Measurements from ENCODE around the gene BOD1. TPM values are rescaled to one million over a fixed set of nuclear protein-coding genes. Genes with fewer than 3 reads are reported as not detected.

Gene BOD1
- total and polyA plus RNA-seq, 9 donors = 45.8 to 76.1 (median 61.7) TPM

- no peak overlapping the region for H3K4me3 ChIP-seq
- no peak for DNase-seq
- TF ChIP-seq EP300 (IDR thresholded peaks at IDR 0.05) (no peak), POLR2A (IDR thresholded peaks at IDR 0.05) (no peak)
- TF ChIP-seq, protein P1, sequence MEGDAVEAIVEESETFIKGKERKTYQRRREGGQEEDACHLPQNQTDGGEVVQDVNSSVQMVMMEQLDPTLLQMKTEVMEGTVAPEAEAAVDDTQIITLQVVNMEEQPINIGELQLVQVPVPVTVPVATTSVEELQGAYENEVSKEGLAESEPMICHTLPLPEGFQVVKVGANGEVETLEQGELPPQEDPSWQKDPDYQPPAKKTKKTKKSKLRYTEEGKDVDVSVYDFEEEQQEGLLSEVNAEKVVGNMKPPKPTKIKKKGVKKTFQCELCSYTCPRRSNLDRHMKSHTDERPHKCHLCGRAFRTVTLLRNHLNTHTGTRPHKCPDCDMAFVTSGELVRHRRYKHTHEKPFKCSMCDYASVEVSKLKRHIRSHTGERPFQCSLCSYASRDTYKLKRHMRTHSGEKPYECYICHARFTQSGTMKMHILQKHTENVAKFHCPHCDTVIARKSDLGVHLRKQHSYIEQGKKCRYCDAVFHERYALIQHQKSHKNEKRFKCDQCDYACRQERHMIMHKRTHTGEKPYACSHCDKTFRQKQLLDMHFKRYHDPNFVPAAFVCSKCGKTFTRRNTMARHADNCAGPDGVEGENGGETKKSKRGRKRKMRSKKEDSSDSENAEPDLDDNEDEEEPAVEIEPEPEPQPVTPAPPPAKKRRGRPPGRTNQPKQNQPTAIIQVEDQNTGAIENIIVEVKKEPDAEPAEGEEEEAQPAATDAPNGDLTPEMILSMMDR (IDR thresholded peaks at IDR 0.05) = no peak
- H3K27me3 ChIP-seq = no peaks in the 10 kb centered on the region
- WGBS, 3 donors = 92 to 93% (median 92%) methylated on average over 11 of the region's 11 CpGs
- H3K27ac ChIP-seq = no peak overlapping the region
- intact Hi-C loops (cut with DNase I) = no loop called here
- no peaks in the 10 kb centered on the region for H3K9me3 ChIP-seq
- H3K4me1 ChIP-seq (ENCODE audit: insufficient read depth) = no peaks in the 10 kb centered on the region
- no peaks in the 10 kb centered on the region for H3K36me3 ChIP-seq
Measured at GRCh38 chr5:173642895-173643481, 26.5 kb upstream of the BOD1 start.

DNA sequence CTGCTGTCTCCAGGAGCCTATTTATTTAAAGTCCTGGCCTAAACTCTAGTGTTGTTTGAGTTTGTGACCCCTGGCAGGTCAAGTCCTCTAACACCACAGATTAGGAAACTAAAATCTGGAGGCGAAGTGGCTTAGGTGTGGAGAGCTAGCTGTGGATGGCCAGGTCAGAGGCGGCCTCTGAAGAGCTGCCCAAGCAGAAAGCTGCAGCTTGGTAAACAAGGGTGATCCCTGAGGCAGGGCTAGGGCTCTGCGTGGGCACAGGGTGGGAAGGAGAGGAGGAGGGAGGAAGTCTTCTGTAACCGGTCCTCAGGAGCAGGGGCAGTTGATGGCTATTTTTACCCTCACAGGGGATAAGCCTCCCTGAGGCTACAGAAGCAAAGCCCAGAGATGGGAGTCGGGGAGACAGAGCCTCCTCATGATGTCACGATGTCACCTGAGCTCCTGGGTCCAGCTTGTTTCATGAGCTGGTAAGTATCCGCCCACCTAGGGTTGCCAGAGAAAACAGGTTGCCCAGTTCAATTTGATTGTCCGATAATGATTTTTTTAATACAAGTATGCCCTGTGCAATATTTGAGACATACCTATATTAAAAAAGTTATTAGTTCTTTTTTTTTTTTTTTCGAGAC, 25.9 kb upstream of the BOD1 start:
- DNase-seq = no peak
- H3K9me3 ChIP-seq = no peaks in the 10 kb centered on the region
- H3K27ac ChIP-seq = no peak overlapping the region
- intact Hi-C loops (cut with DNase I) = no loop called here
- no peaks in the 10 kb centered on the region for H3K4me1 ChIP-seq (ENCODE audit: insufficient read depth)
- TF ChIP-seq, protein P1 (IDR thresholded peaks at IDR 0.05) = no peak
- no peak for TF ChIP-seq POLR2A (IDR thresholded peaks at IDR 0.05)
- TF ChIP-seq EP300 (IDR thresholded peaks at IDR 0.05) = no peak
- no peak overlapping the region for H3K4me3 ChIP-seq
- no peaks in the 10 kb centered on the region for H3K36me3 ChIP-seq
- 87 to 92% (median 88%) methylated on average over 9 of the region's 9 CpGs for WGBS, 3 donors
- H3K27me3 ChIP-seq = no peaks in the 10 kb centered on the region

- DNase-seq = no peak
- no peak for TF ChIP-seq EP300 (IDR thresholded peaks at IDR 0.05)
- no peak for TF ChIP-seq POLR2A (IDR thresholded peaks at IDR 0.05)
- TF ChIP-seq, protein P1 (IDR thresholded peaks at IDR 0.05) = no peak
Measured at GRCh38 chr5:173640156-173640804, 23.8 kb upstream of the BOD1 start.

DNA sequence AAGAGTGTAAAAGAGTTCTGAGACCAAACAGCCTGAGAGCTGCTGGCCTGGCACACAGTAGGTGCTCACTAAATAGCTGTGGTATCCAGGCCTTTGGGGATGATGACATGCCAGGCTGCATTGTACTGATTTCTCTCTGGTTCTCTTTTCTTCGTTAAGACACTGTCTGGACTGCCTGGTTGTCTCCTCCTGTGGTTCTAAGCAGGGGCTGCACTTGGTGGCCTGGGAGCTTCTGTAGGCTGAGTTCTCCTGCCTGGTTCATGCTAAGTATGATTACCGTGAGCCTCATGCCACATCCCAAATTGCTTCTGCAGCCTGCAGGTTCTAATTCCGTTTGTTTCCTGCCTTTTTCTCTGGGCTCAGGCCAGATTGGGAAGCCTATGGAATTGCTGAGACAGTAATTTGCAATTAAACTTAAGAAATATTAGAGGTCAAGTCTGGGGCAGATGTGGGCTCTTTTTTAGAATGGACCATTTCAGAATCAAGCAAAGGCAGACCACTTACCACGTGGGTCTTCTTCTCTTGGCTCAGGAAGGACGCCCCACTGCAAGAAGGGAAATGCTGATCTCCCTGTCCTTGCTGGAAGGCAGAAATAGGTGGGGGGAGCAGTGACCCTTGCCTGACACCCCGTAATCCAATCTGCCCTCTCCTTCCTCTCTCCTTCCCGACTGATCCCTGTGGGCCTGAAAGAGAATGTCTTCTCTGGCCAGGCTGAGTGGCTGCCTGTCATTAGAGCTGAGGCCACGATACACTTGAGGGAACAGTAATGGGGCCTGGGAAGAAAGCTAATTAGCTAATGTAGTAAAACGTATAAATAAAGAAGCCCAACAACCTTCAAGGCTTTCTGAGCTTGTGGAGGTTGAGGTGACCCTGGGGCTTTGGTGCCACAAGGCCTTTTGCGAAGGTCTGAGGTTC, 21.9 kb upstream of the BOD1 start:
- Histone ChIP-seq H3K4me3 (no peak overlapping the region), H3K9me3 (no peaks in the 10 kb centered on the region), H3K27ac (no peak overlapping the region), H3K4me1 (ENCODE audit: insufficient read depth) (no peaks in the 10 kb centered on the region), H3K27me3 (no peaks in the 10 kb centered on the region), H3K36me3 (no peaks in the 10 kb centered on the region)
- DNase-seq = no peak
- intact Hi-C loops (cut with DNase I) = no loop called here
- WGBS, 3 donors = 60 to 63% (median 62%) methylated on average over 10 of the region's 10 CpGs
- TF ChIP-seq EP300 (IDR thresholded peaks at IDR 0.05) (no peak), POLR2A (IDR thresholded peaks at IDR 0.05) (no peak)
- TF ChIP-seq, protein P1 (IDR thresholded peaks at IDR 0.05) = no peak

More at GRCh38 chr5:173640156-173640804, 23.8 kb upstream of the BOD1 start:
- Histone ChIP-seq H3K27ac (no peak overlapping the region), H3K36me3 (no peaks in the 10 kb centered on the region), H3K9me3 (no peaks in the 10 kb centered on the region), H3K4me3 (no peak overlapping the region), H3K4me1 (ENCODE audit: insufficient read depth) (no peaks in the 10 kb centered on the region), H3K27me3 (no peaks in the 10 kb centered on the region)
- 28 to 42% (median 35%) methylated on average over 4 of the region's 4 CpGs for WGBS, 3 donors
- intact Hi-C loops (cut with DNase I) = no loop called here

Data from ovary (tissue), 9 donors.